K562 (cell line): ENCODE data around the gene PFKP. TPM values are rescaled to one million over a fixed set of nuclear protein-coding genes. Genes with fewer than 3 reads are reported as not detected.

Source experiments
- ATAC-seq: fragments of 200-7000 bp; cut with Tn5 transposase; 3 replicates; pipeline ENCODE4 v1.9.1; 2020; ENCODE audit warnings: moderate library complexity
- BruUV-seq: library from RNA; stranded (reverse); fragments of 400-500 nt; replicated peaks from 2 replicates; lab custom pipeline; 2021; lab: Mats Ljungman, UMichigan
- CTCF ChIA-PET: fragments of 300-600 bp; formaldehyde crosslinking; extraction: SDS; loops from one replicate; lab custom pipeline; 2021; ENCODE audit warnings: low intra/inter-chr PET ratio; lab: Yijun Ruan, JAX
- POLR2A ChIA-PET: fragments of 300-600, 350-650 bp; sonication (Branson Sonifier 250); formaldehyde crosslinking; extraction: SDS; loops from one replicate; lab custom pipeline; 2021; ENCODE audit warnings: antibody characterized with exemption, inconsistent platforms; lab: Yijun Ruan, JAX
- DNase-seq, 4 experiments: peaks; one replicate each; pipeline versions ENCODE4 v3.0.0 to v3.0.0-alpha.2; 2011 to 2018; ENCODE audit warnings: low spot score in 3 of 4, mixed read lengths in 3 of 4; ENCODE audit errors: extremely low read depth in 1 of 4
- FAIRE-seq: peaks from 2 replicates; lab custom pipeline; 2011; peaks lifted over from hg19 to GRCh38; lab: Jason Lieb, UNC
- H2AFZ ChIP-seq: 2 replicates; pipeline ENCODE4 v1.6.0; 2011; ENCODE audit warnings: low read depth, low read length, control low read depth, inconsistent platforms
- H3K27ac ChIP-seq: fragments of 200-600 bp; 3 replicates; pipeline ENCODE4 v1.8.0; 2011; ENCODE audit warnings: low read depth, mild to moderate bottlenecking, control low read depth, inconsistent platforms, low read length, moderate library complexity, mixed read lengths; ENCODE audit errors: extremely low read depth
- H3K27me3 ChIP-seq, 2 experiments: fragments of 300-600 bp in 1 of 2; 2 replicates in 1 of 2; 3 replicates in 1 of 2; pipeline versions ENCODE4 v1.6.0 to v1.8.0; 2011; ENCODE audit warnings: inconsistent platforms in 2 of 2, low read length in 2 of 2, mild to moderate bottlenecking in 1 of 2, mixed read lengths in 1 of 2, moderate library complexity in 1 of 2; ENCODE audit not compliant: control insufficient read depth in 2 of 2, insufficient read depth in 2 of 2
- H3K36me3 ChIP-seq: fragments of 300-600 bp; 3 replicates; pipeline ENCODE4 v1.8.0; 2011; ENCODE audit warnings: mild to moderate bottlenecking, low read length, inconsistent platforms; ENCODE audit not compliant: control insufficient read depth, insufficient read depth
- H3K4me1 ChIP-seq, 2 experiments: fragments of 200-600 bp in 1 of 2; replicated peaks in 1 of 2; 2 replicates in 1 of 2; 3 replicates in 1 of 2; pipeline versions ENCODE4 v1.5.1 to v1.8.0; 2011; ENCODE audit warnings: inconsistent platforms in 2 of 2, low read length in 2 of 2, mild to moderate bottlenecking in 1 of 2, mixed read lengths in 1 of 2, moderate library complexity in 1 of 2; ENCODE audit not compliant: control insufficient read depth in 2 of 2, insufficient read depth in 2 of 2
- H3K4me2 ChIP-seq: 2 replicates; pipeline ENCODE4 v1.6.1; 2011; ENCODE audit warnings: low read length, control low read depth, inconsistent platforms, mixed read lengths; ENCODE audit not compliant: insufficient read depth
- H3K4me3 ChIP-seq: fragments of 200-600 bp; sonication (generic), shearing (Covaris generic); 2 replicates; pipeline ENCODE4 v1.5.1; 2016; ENCODE audit warnings: control low read depth, inconsistent platforms
- H3K79me2 ChIP-seq: fragments of 200-600 bp; 3 replicates; pipeline ENCODE4 v1.8.0; 2011; ENCODE audit warnings: low read length, inconsistent platforms; ENCODE audit not compliant: control insufficient read depth, insufficient read depth
- H3K9ac ChIP-seq, 2 experiments: 2 replicates each; pipeline versions ENCODE4 v1.6.0 to v1.6.1; 2011; ENCODE audit warnings: low read depth in 2 of 2, low read length in 2 of 2, control low read depth in 1 of 2, inconsistent platforms in 1 of 2, mild to moderate bottlenecking in 1 of 2, mixed read lengths in 1 of 2; ENCODE audit not compliant: insufficient read depth in 1 of 2
- H3K9me1 ChIP-seq: one replicate; pipeline ENCODE4 v1.6.0; 2011; ENCODE audit warnings: inconsistent platforms, mild to moderate bottlenecking, low read length, moderate library complexity; ENCODE audit not compliant: control insufficient read depth, insufficient read depth
- H3K9me3 ChIP-seq: replicated peaks from 2 replicates; pipeline ENCODE4 v1.5.1; 2011; ENCODE audit warnings: low read depth, low read length, inconsistent platforms; ENCODE audit not compliant: control insufficient read depth, insufficient read depth
- H4K20me1 ChIP-seq: replicated peaks from 2 replicates; pipeline ENCODE4 v1.6.1; 2011; ENCODE audit warnings: low read length, inconsistent platforms, mixed read lengths; ENCODE audit not compliant: control insufficient read depth, insufficient read depth
- HSF4 ChIP-seq: fragments of 250-450 bp; sonication (Bioruptor Pico); IDR thresholded peaks from 2 replicates; pipeline ENCODE4 v2.1.2; 2022; ENCODE audit warnings: mild to moderate bottlenecking, moderate library complexity, borderline replicate concordance
- IRF2 ChIP-seq: sonication (generic); formaldehyde crosslinking; IDR thresholded peaks from 2 replicates; pipeline ENCODE4 v1.8.1; 2022; ENCODE audit warnings: mild to moderate bottlenecking, missing genetic modification reagents
- MTA2 ChIP-seq: fragments of 450-650 bp; IDR thresholded peaks from 2 replicates; pipeline ENCODE4 v1.6.1; 2016; ENCODE audit warnings: low read depth
- NFE2 ChIP-seq: IDR thresholded peaks from 2 replicates; pipeline ENCODE4 v1.6.1; 2014; ENCODE audit warnings: antibody characterized with exemption, low read depth
- OTX1 ChIP-seq: fragments of 450-650 bp; formaldehyde crosslinking; IDR thresholded peaks from 2 replicates; pipeline ENCODE4 v1.4.0; 2022; ENCODE audit warnings: mild to moderate bottlenecking
- ZNF263 ChIP-seq: sonication (generic); formaldehyde crosslinking; IDR thresholded peaks from 2 replicates; pipeline ENCODE4 v1.8.0; 2022; ENCODE audit warnings: mild to moderate bottlenecking, missing genetic modification reagents, borderline replicate concordance
- WGBS: fragments of 100-300 bp; shearing (Covaris generic); methylation state at CpG from one replicate; pipeline ENCODE4 v1.1.6; 2016; ENCODE audit warnings: low coverage, mixed read lengths; ENCODE audit not compliant: insufficient coverage; ENCODE audit errors: missing lambda C conversion rate; 5-methylcytosine and 5-hydroxymethylcytosine counted together
- in situ Hi-C: fragments of 300-500 bp; cut with MboI; formaldehyde crosslinking; loops from 4 replicates; pipeline ENCODE4 v1.15.0; 2018; ENCODE audit warnings: inconsistent platforms, mixed read lengths
- intact Hi-C: fragments of 100-400 bp; cut with micrococcal nuclease; formaldehyde crosslinking; loops from 2 replicates; pipeline ENCODE4 v1.14.2; 2022
- polyA plus RNA-seq, 8 experiments: library from polyadenylated mRNA; depleted of rRNA in 4 of 8; stranded (reverse) in 5 of 8; unstranded in 3 of 8; fragments of >200 nt; fragmentation: Nextera tagmentation in 2 of 8; fragmentation: Illumina TruSeq in 1 of 8; extraction: Ambion mirVana in 2 of 8; extraction: Trizol in 1 of 8; gene quantifications; 2 replicates each; pipeline versions ENCODE4 v1.2.1 to v1.2.3, GENCODE V29; 2011 to 2014; ENCODE audit warnings: inconsistent platforms in 1 of 8, missing spikeins in 1 of 8
- total RNA-seq, 7 experiments: library from RNA; depleted of rRNA in 6 of 7; stranded (reverse); fragments of >200 nt in 6 of 7; fragmentation: Illumina TruSeq in 2 of 7; extraction: Trizol in 2 of 7; gene quantifications; 2 replicates each; pipeline versions ENCODE4 v1.2.1 to v1.2.3, GENCODE V29; 2011 to 2021; ENCODE audit warnings: low replicate concordance in 1 of 7
- TF ChIP-seq, protein P1 (sequence below): fragments of 450-650 bp; IDR thresholded peaks from 2 replicates; pipeline ENCODE4 v1.6.1; 2017; ENCODE audit warnings: antibody characterized with exemption, mild to moderate bottlenecking
- TF ChIP-seq, protein P2 (sequence below), 2 experiments: fragments of 450-650 bp in 1 of 2; sonication (generic) in 1 of 2; formaldehyde crosslinking in 1 of 2; IDR thresholded peaks; 2 replicates each; pipeline versions ENCODE4 v1.7.1 to v1.9.0; 2016 to 2022; ENCODE audit warnings: inconsistent platforms in 1 of 2, mild to moderate bottlenecking in 1 of 2, missing genetic modification reagents in 1 of 2

PFKP gene
- total and polyA plus RNA-seq, 9 of the 15 experiments (the other 6 are each of a cell fraction or from before 2014, with no cell fraction given): 23.5 to 116 (median 62.1) TPM

GRCh38 chr10:3096149-3096548 lies 28.8 kb downstream of the PFKP start:
- POLR2A ChIA-PET: interaction anchor here (1.0 to 2.2 kb wide), 8 partner anchors 9 to 26 kb away, joined by 3 to 12 read pairs (median 4); no protein-coding TSS in a partner anchor
- H3K36me3 ChIP-seq: peaks cover 71% of the 10 kb centered on the region
- TSS peak; percentile 22 for BruUV-seq
- TF ChIP-seq ZNF263: 0 out of 2 replicates have a peak, but pooled peaks have one; percentile 17
- TF ChIP-seq, protein P1, sequence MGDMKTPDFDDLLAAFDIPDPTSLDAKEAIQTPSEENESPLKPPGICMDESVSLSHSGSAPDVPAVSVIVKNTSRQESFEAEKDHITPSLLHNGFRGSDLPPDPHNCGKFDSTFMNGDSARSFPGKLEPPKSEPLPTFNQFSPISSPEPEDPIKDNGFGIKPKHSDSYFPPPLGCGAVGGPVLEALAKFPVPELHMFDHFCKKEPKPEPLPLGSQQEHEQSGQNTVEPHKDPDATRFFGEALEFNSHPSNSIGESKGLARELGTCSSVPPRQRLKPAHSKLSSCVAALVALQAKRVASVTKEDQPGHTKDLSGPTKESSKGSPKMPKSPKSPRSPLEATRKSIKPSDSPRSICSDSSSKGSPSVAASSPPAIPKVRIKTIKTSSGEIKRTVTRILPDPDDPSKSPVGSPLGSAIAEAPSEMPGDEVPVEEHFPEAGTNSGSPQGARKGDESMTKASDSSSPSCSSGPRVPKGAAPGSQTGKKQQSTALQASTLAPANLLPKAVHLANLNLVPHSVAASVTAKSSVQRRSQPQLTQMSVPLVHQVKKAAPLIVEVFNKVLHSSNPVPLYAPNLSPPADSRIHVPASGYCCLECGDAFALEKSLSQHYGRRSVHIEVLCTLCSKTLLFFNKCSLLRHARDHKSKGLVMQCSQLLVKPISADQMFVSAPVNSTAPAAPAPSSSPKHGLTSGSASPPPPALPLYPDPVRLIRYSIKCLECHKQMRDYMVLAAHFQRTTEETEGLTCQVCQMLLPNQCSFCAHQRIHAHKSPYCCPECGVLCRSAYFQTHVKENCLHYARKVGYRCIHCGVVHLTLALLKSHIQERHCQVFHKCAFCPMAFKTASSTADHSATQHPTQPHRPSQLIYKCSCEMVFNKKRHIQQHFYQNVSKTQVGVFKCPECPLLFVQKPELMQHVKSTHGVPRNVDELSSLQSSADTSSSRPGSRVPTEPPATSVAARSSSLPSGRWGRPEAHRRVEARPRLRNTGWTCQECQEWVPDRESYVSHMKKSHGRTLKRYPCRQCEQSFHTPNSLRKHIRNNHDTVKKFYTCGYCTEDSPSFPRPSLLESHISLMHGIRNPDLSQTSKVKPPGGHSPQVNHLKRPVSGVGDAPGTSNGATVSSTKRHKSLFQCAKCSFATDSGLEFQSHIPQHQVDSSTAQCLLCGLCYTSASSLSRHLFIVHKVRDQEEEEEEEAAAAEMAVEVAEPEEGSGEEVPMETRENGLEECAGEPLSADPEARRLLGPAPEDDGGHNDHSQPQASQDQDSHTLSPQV: peak; percentile 46; the same call in 1 of the 2 replicates
- TF ChIP-seq NFE2: no peak
- no peak for TF ChIP-seq OTX1
- TF ChIP-seq, protein P2, sequence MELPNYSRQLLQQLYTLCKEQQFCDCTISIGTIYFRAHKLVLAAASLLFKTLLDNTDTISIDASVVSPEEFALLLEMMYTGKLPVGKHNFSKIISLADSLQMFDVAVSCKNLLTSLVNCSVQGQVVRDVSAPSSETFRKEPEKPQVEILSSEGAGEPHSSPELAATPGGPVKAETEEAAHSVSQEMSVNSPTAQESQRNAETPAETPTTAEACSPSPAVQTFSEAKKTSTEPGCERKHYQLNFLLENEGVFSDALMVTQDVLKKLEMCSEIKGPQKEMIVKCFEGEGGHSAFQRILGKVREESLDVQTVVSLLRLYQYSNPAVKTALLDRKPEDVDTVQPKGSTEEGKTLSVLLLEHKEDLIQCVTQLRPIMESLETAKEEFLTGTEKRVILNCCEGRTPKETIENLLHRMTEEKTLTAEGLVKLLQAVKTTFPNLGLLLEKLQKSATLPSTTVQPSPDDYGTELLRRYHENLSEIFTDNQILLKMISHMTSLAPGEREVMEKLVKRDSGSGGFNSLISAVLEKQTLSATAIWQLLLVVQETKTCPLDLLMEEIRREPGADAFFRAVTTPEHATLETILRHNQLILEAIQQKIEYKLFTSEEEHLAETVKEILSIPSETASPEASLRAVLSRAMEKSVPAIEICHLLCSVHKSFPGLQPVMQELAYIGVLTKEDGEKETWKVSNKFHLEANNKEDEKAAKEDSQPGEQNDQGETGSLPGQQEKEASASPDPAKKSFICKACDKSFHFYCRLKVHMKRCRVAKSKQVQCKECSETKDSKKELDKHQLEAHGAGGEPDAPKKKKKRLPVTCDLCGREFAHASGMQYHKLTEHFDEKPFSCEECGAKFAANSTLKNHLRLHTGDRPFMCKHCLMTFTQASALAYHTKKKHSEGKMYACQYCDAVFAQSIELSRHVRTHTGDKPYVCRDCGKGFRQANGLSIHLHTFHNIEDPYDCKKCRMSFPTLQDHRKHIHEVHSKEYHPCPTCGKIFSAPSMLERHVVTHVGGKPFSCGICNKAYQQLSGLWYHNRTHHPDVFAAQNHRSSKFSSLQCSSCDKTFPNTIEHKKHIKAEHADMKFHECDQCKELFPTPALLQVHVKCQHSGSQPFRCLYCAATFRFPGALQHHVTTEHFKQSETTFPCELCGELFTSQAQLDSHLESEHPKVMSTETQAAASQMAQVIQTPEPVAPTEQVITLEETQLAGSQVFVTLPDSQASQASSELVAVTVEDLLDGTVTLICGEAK (IDR thresholded peaks at IDR 0.05): peak; percentile 29
- TF ChIP-seq, protein P2 (CRISPR knock-in tag; IDR thresholded peaks at IDR 0.05): no peak
- TF ChIP-seq HSF4 (CRISPR knock-in tag): peak; percentile 8; the same call in 1 of the 2 replicates
- TF ChIP-seq MTA2: no peak
- no peak for TF ChIP-seq IRF2 (CRISPR knock-in tag)

More at GRCh38 chr10:3096149-3096548, 28.8 kb downstream of the PFKP start:
- peaks cover 6% of the 10 kb centered on the region for H3K9me1 ChIP-seq
- H4K20me1 ChIP-seq: no peaks in the 10 kb centered on the region
- DNase-seq: no peak
- H3K9ac ChIP-seq: peak overlapping the region; percentile 85 to 89
- in situ Hi-C loops: no loop called here
- H3K4me3 ChIP-seq: no peak overlapping the region; the same call in 1 of the 2 replicates
- CTCF ChIA-PET: no interaction called here
- H3K4me1 ChIP-seq: peaks cover 40 to 43% of the 10 kb centered on the region in 2 experiments
- WGBS: 49% methylated on average over 16 of the region's 16 CpGs
- H3K27me3 ChIP-seq: no peaks in the 10 kb centered on the region
- H3K9me3 ChIP-seq: 0 out of 2 replicates have a peak, but pooled peaks cover 3% of the 10 kb centered on the region
- 0 out of 3 replicates have a peak, but pooled peaks have one; percentile 4 for ATAC-seq
- H3K79me2 ChIP-seq: peaks cover 87% of the 10 kb centered on the region
- peak overlapping the region; percentile 42 for H2AFZ ChIP-seq
- peak overlapping the region; percentile 71 for H3K4me2 ChIP-seq
- no peak for FAIRE-seq
- intact Hi-C loops: no loop called here
- peak overlapping the region; percentile 97 for H3K27ac ChIP-seq
